ENCODE results near the gene FRY.

Gene FRY

DNA sequence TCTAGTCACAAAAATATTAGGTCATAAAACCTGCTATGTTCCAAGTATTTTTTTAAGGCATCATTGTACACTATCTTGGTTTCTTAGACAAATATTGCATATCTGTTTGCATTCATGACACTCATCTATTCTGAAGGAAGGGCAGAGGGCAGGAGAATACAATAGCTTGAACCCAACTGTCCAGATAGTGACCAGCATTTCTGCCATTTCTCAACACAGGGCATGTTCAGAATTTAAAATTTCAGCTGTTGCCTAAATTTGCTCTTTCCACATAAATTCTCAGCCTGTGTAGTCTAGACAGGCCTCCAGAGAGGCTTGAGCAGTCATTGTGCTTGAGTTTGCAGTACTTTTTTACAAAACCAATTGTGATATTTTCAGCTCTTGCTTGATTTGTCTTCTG is 164.1 kb downstream of the FRY start:
- TF ChIP-seq FOXP2 (optimal IDR thresholded peaks at IDR 0.05; ENCODE audit: borderline replicate concordance, extremely low read depth, extremely low read length, insufficient read depth) (no peak), TAF1 (IDR thresholded peaks at IDR 0.05; ENCODE audit: borderline replicate concordance, insufficient read depth, low read length) (no peak), POLR2AphosphoS5 (IDR thresholded peaks at IDR 0.05; ENCODE audit: low read depth, low read length) (no peak), SIN3A (IDR thresholded peaks at IDR 0.05; ENCODE audit: borderline replicate concordance, insufficient read depth, low read length) (no peak)
- TF ChIP-seq, protein P1, sequence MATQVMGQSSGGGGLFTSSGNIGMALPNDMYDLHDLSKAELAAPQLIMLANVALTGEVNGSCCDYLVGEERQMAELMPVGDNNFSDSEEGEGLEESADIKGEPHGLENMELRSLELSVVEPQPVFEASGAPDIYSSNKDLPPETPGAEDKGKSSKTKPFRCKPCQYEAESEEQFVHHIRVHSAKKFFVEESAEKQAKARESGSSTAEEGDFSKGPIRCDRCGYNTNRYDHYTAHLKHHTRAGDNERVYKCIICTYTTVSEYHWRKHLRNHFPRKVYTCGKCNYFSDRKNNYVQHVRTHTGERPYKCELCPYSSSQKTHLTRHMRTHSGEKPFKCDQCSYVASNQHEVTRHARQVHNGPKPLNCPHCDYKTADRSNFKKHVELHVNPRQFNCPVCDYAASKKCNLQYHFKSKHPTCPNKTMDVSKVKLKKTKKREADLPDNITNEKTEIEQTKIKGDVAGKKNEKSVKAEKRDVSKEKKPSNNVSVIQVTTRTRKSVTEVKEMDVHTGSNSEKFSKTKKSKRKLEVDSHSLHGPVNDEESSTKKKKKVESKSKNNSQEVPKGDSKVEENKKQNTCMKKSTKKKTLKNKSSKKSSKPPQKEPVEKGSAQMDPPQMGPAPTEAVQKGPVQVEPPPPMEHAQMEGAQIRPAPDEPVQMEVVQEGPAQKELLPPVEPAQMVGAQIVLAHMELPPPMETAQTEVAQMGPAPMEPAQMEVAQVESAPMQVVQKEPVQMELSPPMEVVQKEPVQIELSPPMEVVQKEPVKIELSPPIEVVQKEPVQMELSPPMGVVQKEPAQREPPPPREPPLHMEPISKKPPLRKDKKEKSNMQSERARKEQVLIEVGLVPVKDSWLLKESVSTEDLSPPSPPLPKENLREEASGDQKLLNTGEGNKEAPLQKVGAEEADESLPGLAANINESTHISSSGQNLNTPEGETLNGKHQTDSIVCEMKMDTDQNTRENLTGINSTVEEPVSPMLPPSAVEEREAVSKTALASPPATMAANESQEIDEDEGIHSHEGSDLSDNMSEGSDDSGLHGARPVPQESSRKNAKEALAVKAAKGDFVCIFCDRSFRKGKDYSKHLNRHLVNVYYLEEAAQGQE (IDR thresholded peaks at IDR 0.05; ENCODE audit: insufficient read depth in 1 of 2, low read depth in 2 of 2, low read length in 2 of 2): no peak

DNA sequence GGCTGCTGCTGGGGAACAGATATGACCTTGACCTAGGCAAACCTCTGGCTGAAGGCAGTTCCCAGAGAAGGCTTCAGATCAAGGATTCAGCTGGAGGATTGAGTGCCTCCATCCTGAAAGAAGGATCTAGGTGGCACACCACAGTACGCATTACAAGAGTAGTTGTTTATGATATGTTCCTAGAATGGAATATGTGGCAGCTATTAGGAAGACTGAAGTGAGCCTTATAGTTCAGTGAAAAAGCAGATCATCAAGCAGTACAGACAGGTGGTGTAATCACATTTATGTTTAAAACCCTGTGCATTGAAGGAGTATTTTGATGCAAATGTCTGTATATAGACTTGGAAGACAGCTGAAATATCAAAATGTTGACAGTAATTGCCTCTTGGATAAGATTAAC is 167.6 kb downstream of the FRY start:
- TF ChIP-seq POLR2AphosphoS5 (IDR thresholded peaks at IDR 0.05; ENCODE audit: low read depth, low read length) (no peak), TAF1 (IDR thresholded peaks at IDR 0.05; ENCODE audit: borderline replicate concordance, insufficient read depth, low read length) (no peak), FOXP2 (optimal IDR thresholded peaks at IDR 0.05; ENCODE audit: borderline replicate concordance, extremely low read depth, extremely low read length, insufficient read depth) (no peak), SIN3A (IDR thresholded peaks at IDR 0.05; ENCODE audit: borderline replicate concordance, insufficient read depth, low read length) (no peak)
- TF ChIP-seq, protein P1 (IDR thresholded peaks at IDR 0.05; ENCODE audit: insufficient read depth in 1 of 2, low read depth in 2 of 2, low read length in 2 of 2): no peak

DNA sequence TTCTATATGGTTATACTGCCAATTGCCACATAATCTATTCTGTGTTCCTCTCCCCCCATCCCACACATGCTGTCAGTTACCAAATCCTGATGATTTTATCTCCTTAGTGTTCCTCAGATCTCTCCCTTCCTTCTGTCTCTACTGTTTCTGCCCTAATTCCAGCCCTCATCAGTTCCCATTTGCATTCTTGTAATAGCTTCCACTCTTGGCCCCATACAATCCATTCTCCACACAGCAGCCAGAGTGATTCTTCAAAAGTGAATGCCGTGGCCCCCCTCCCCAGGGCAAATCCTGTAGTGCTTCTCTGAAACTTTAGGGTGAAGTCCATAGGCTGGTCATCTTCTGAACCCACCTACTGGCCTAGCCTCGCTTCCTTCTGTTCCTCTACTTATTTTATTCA is 169.2 kb downstream of the FRY start:
- no peak for TF ChIP-seq FOXP2 (optimal IDR thresholded peaks at IDR 0.05; ENCODE audit: borderline replicate concordance, extremely low read depth, extremely low read length, insufficient read depth)

DNA sequence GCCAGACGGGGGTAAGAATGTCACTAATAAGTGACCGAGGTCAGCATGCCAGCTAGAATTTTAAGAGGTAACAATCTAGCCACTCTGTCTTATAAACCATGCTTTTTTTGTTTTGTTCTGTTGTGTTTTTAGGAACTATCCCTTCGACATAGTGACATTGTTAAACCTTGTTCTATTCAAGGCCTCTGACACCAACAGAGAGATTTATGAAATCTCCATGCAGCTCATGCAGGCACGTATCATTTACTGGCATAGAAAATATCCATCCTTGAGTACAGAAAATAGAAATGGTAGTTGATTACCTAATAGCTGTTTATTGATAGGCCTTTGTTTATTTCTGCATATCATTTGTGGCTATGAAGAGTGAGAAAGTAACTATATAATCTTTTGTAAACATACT is 170.2 kb downstream of the FRY start:
- no peak for TF ChIP-seq TAF1 (IDR thresholded peaks at IDR 0.05; ENCODE audit: borderline replicate concordance, insufficient read depth, low read length)
- no peak for TF ChIP-seq FOXP2 (optimal IDR thresholded peaks at IDR 0.05; ENCODE audit: borderline replicate concordance, extremely low read depth, extremely low read length, insufficient read depth)
- TF ChIP-seq POLR2AphosphoS5 (IDR thresholded peaks at IDR 0.05; ENCODE audit: low read depth, low read length): no peak
- TF ChIP-seq SIN3A (IDR thresholded peaks at IDR 0.05; ENCODE audit: borderline replicate concordance, insufficient read depth, low read length): no peak
- TF ChIP-seq, protein P1 (IDR thresholded peaks at IDR 0.05; ENCODE audit: insufficient read depth in 1 of 2, low read depth in 2 of 2, low read length in 2 of 2): no peak

DNA sequence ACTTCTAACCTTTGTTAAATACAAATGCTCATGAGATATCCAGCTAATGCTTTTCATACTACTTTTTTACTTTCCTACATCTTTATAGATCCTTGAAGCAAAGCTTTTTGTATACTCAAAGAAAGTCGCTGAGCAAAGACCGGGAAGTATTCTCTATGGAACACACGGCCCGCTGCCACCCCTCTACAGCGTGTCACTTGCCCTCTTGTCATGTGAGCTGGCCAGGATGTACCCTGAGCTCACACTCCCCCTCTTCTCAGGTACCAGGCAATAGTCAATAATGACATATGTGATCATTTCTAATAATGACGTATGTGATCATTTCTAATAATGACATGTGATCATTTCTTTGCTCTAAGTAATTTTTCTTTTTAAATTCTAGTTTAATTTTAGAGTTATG is 170.7 kb downstream of the FRY start:
- TF ChIP-seq, protein P1 (IDR thresholded peaks at IDR 0.05; ENCODE audit: insufficient read depth in 1 of 2, low read depth in 2 of 2, low read length in 2 of 2): no peak
- no peak for TF ChIP-seq TAF1 (IDR thresholded peaks at IDR 0.05; ENCODE audit: borderline replicate concordance, insufficient read depth, low read length)
- no peak for TF ChIP-seq POLR2AphosphoS5 (IDR thresholded peaks at IDR 0.05; ENCODE audit: low read depth, low read length)
- TF ChIP-seq FOXP2 (optimal IDR thresholded peaks at IDR 0.05; ENCODE audit: borderline replicate concordance, extremely low read depth, extremely low read length, insufficient read depth): no peak
- TF ChIP-seq SIN3A (IDR thresholded peaks at IDR 0.05; ENCODE audit: borderline replicate concordance, insufficient read depth, low read length): no peak
